ENCODE results near the gene UTP20. TPM values are rescaled to one million over a fixed set of nuclear protein-coding genes. Genes with fewer than 3 reads are reported as not detected.
"Not testable (repeated sequence)": the region's sequence is repeated elsewhere in the genome, so short reads cannot be mapped to it uniquely, and the experiment has no call there.

The UTP20 gene
- total and polyA plus RNA-seq, 2 donors = 4.5 to 23.7 TPM

GRCh38 chr12:101422066-101422465 lies 142.2 kb downstream of the UTP20 start:
- H3K4me3 ChIP-seq (ENCODE audit: low read depth, low read length); H3K27ac ChIP-seq (ENCODE audit: low read depth); H3K4me1 ChIP-seq (ENCODE audit: insufficient read depth); DNase-seq (ENCODE audit: extremely low spot score); H3K36me3 ChIP-seq (ENCODE audit: insufficient read depth): not testable (repeated sequence)
- 93% methylated on average over 4 of the region's 4 CpGs for WGBS

DNA sequence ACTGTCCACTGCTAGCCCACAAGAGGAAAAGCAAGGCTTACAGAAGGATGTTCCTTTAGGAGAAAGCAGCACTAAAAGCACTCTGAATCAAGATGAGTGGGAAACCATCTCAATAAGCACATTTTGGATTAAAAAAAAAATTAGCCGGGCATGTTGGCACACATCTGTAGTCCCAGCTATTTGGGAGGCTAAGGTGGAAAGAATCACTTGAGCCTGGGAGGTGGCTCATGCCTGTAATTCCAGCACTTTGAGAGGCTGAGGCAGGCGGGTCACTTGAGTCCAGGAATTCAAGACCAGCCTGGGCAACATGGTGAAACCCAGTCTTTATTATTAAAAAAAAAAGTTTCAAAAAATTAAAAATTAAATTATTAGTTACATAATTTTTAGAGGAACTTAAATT lies 144.7 kb downstream of the UTP20 start:
- Histone ChIP-seq H3K27ac (ENCODE audit: low read depth) (no peak overlapping the region), H3K4me3 (ENCODE audit: low read depth, low read length) (no peak overlapping the region), H3K4me1 (ENCODE audit: insufficient read depth) (no peaks in the 10 kb centered on the region), H3K36me3 (ENCODE audit: insufficient read depth) (no peaks in the 10 kb centered on the region)
- 90% methylated on average over 2 of the region's 2 CpGs for WGBS
- no peak for DNase-seq (ENCODE audit: extremely low spot score)

GRCh38 chr12:101430456-101430855 lies 150.6 kb downstream of the UTP20 start:
- H3K36me3 ChIP-seq (ENCODE audit: insufficient read depth) = no peaks in the 10 kb centered on the region
- H3K4me3 ChIP-seq (ENCODE audit: low read depth, low read length) = no peak overlapping the region
- H3K27ac ChIP-seq (ENCODE audit: low read depth) = no peak overlapping the region
- no peak for DNase-seq (ENCODE audit: extremely low spot score)
- 75% methylated on average over 2 of the region's 2 CpGs for WGBS
- H3K4me1 ChIP-seq (ENCODE audit: insufficient read depth) = no peaks in the 10 kb centered on the region

DNA sequence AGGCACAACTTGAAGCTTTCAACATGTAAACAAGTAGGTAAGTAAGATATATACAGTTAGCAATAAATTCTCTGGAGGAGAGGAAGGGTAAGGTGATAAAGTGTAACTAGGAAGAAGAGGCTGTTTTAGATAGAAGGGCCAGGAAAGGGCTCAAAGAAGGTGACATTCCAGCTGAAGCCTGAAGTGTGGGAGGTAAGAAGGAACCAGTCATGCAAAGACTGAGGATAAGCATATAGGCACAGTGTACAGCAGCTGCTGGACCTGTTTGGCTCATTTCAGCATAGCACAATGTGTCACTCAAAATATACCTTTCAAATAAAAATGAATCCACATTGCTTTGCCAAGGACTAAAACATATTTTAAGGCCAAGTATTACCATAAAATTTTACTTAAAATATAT lies 156.2 kb downstream of the UTP20 start:
- Histone ChIP-seq H3K4me3 (ENCODE audit: low read depth, low read length) (no peak overlapping the region), H3K4me1 (ENCODE audit: insufficient read depth) (no peaks in the 10 kb centered on the region), H3K36me3 (ENCODE audit: insufficient read depth) (no peaks in the 10 kb centered on the region), H3K27ac (ENCODE audit: low read depth) (no peak overlapping the region)
- DNase-seq (ENCODE audit: extremely low spot score) = no peak

Small RNAs within 50 kb of the gene (small RNA-seq; reads per million reads assigned to genes)
- gene RNU6-1068P = not detected
- gene RPS27P23 = not detected

Other genes starting within 250 kb of the UTP20 start
- gene SLC5A8, start 69.9 kb upstream of the UTP20 start, total RNA-seq = 0.42 TPM
- gene SLC5A8, start 69.9 kb upstream of the UTP20 start, polyA plus RNA-seq = not detected
- 161 TPM for gene ARL1, start 127.7 kb downstream of the UTP20 start, total RNA-seq
- gene ARL1, start 127.7 kb downstream of the UTP20 start, polyA plus RNA-seq = 57.9 TPM
- gene SPIC, start 195.2 kb downstream of the UTP20 start, total RNA-seq = 0.42 TPM
- not detected for gene SPIC, start 195.2 kb downstream of the UTP20 start, polyA plus RNA-seq